Liver (tissue), 9 donors: ENCODE measurements around the gene FRMD1. TPM values are rescaled to one million over a fixed set of nuclear protein-coding genes. Genes with fewer than 3 reads are reported as not detected.

Experiments used
- DNase-seq: peaks from one replicate; pipeline ENCODE4 v3.0.0-alpha.2; 2017; ENCODE audit warnings: low spot score
- H3K27ac ChIP-seq, 2 donors: one replicate each; pipeline ENCODE4 v1.7.0; 2013; ENCODE audit warnings: inconsistent platforms in 2 of 2, low read length in 2 of 2, control low read depth in 1 of 2, low read depth in 1 of 2, mild to moderate bottlenecking in 1 of 2
- H3K27me3 ChIP-seq, 4 donors: one replicate each; pipeline versions ENCODE4 v1.6.1 to v1.7.0; 2013; ENCODE audit warnings: low read length in 3 of 4, inconsistent platforms in 1 of 4, mild to moderate bottlenecking in 1 of 4, moderate library complexity in 1 of 4; ENCODE audit not compliant: control insufficient read depth in 4 of 4, insufficient read depth in 4 of 4
- H3K36me3 ChIP-seq, 4 donors: one replicate each; pipeline versions ENCODE4 v1.6.1 to v1.7.0; 2013; ENCODE audit warnings: low read length in 3 of 4, mild to moderate bottlenecking in 3 of 4, low read depth in 1 of 4, moderate library complexity in 1 of 4; ENCODE audit not compliant: control insufficient read depth in 4 of 4, insufficient read depth in 3 of 4
- H3K4me1 ChIP-seq, 4 donors: one replicate each; pipeline versions ENCODE4 v1.6.1 to v1.7.0; 2013; ENCODE audit warnings: low read length in 3 of 4, mild to moderate bottlenecking in 3 of 4, moderate library complexity in 1 of 4; ENCODE audit not compliant: control insufficient read depth in 4 of 4, insufficient read depth in 4 of 4
- H3K4me3 ChIP-seq, 3 donors: one replicate each; pipeline versions ENCODE4 v1.6.1 to v1.7.0; 2013; ENCODE audit warnings: low read length in 3 of 3, control low read depth in 1 of 3, low read depth in 1 of 3, mild to moderate bottlenecking in 1 of 3
- H3K9ac ChIP-seq, 2 donors: one replicate each; pipeline ENCODE4 v1.7.0; 2013; ENCODE audit warnings: low read length in 2 of 2, mild to moderate bottlenecking in 2 of 2, moderate library complexity in 2 of 2, control low read depth in 1 of 2, low read depth in 1 of 2
- H3K9me3 ChIP-seq, 4 donors: one replicate each; pipeline versions ENCODE4 v1.6.1 to v1.7.0; 2013; ENCODE audit warnings: low read length in 3 of 4; ENCODE audit not compliant: control insufficient read depth in 4 of 4
- ATF3 ChIP-seq: IDR thresholded peaks from 2 replicates; pipeline ENCODE4 v1.6.1; 2016; ENCODE audit warnings: antibody characterized with exemption
- CTCF ChIP-seq: fragments of 150-350 bp; IDR thresholded peaks from 2 replicates; pipeline ENCODE4 v1.5.1; 2017; ENCODE audit warnings: improper control_type of control experiment, low read depth, low read length; ENCODE audit not compliant: missing input control
- EGR1 ChIP-seq, 2 donors: IDR thresholded peaks; 2 replicates each; pipeline ENCODE4 v1.6.1; 2016 to 2018; ENCODE audit warnings: antibody characterized with exemption in 2 of 2, low read depth in 2 of 2
- FOXA1 ChIP-seq: IDR thresholded peaks from 2 replicates; pipeline ENCODE4 v1.6.1; 2016; ENCODE audit warnings: antibody characterized with exemption
- FOXA2 ChIP-seq: IDR thresholded peaks from 2 replicates; pipeline ENCODE4 v1.6.1; 2016; ENCODE audit warnings: antibody characterized with exemption
- GABPA ChIP-seq, 2 donors: IDR thresholded peaks in 1 of 2; conservative IDR thresholded peaks in 1 of 2; 2 replicates each; pipeline ENCODE4 v1.6.1; 2016; ENCODE audit warnings: antibody characterized with exemption in 2 of 2, mild to moderate bottlenecking in 1 of 2, moderate library complexity in 1 of 2
- HNF4A ChIP-seq, 2 donors: conservative IDR thresholded peaks; 2 replicates each; pipeline ENCODE4 v1.6.1; 2016; ENCODE audit warnings: antibody characterized with exemption in 2 of 2, mild to moderate bottlenecking in 2 of 2
- HNF4G ChIP-seq: IDR thresholded peaks from 2 replicates; pipeline ENCODE4 v1.6.1; 2016; ENCODE audit warnings: antibody characterized with exemption
- MAX ChIP-seq: IDR thresholded peaks from 2 replicates; pipeline ENCODE4 v1.6.1; 2016; ENCODE audit warnings: antibody characterized with exemption
- NR2F2 ChIP-seq: IDR thresholded peaks from 2 replicates; pipeline ENCODE4 v1.6.1; 2016; ENCODE audit warnings: antibody characterized with exemption
- RAD21 ChIP-seq, 2 donors: IDR thresholded peaks; 2 replicates each; pipeline ENCODE4 v1.6.1; 2016; ENCODE audit warnings: antibody characterized with exemption in 2 of 2, mild to moderate bottlenecking in 2 of 2
- REST ChIP-seq: IDR thresholded peaks from 2 replicates; pipeline ENCODE4 v1.6.1; 2016; ENCODE audit warnings: antibody characterized with exemption, mild to moderate bottlenecking
- SP1 ChIP-seq: IDR thresholded peaks from 2 replicates; pipeline ENCODE4 v1.6.1; 2018; ENCODE audit warnings: antibody characterized with exemption, mild to moderate bottlenecking
- TAF1 ChIP-seq: conservative IDR thresholded peaks from 2 replicates; pipeline ENCODE4 v1.6.1; 2016; ENCODE audit warnings: antibody characterized with exemption, mild to moderate bottlenecking
- YY1 ChIP-seq: IDR thresholded peaks from 2 replicates; pipeline ENCODE4 v1.6.1; 2016; ENCODE audit warnings: antibody characterized with exemption, mild to moderate bottlenecking
- ZBTB33 ChIP-seq: IDR thresholded peaks from 2 replicates; pipeline ENCODE4 v1.6.1; 2016; ENCODE audit warnings: antibody characterized with exemption
- WGBS: extraction: QIAGEN DNeasy Blood & Tissue Kit; methylation state at CpG from one replicate; pipeline ENCODE4 v1.1.7; 2013; 5-methylcytosine and 5-hydroxymethylcytosine counted together
- polyA plus RNA-seq, 2 donors: library from polyadenylated mRNA; stranded (reverse) in 1 of 2; unstranded in 1 of 2; fragments of 200-250 nt in 1 of 2; fragments of >200 nt in 1 of 2; fragmentation: Nextera tagmentation in 1 of 2; extraction: Ambion mirVana in 1 of 2; gene quantifications; one replicate each; pipeline versions ENCODE4 v1.2.1 to v1.2.3, GENCODE V29; 2013 to 2015
- total RNA-seq, 2 donors: library from RNA; depleted of rRNA; stranded (reverse); fragments of >200 nt; gene quantifications; one replicate each; pipeline ENCODE4 v1.2.3, GENCODE V29; 2014
- donor health status: healthy.
- donor health status: healthy.
- donor health status: healthy.
- donor health status: healthy.
- donor health status: healthy.

Gene FRMD1
- total and polyA plus RNA-seq, 4 donors: 0.04 to 0.17 (median 0.12) TPM

GRCh38 chr6:168072261-168072660 is 6.8 kb downstream of the FRMD1 start:
- H3K9me3 ChIP-seq: no peaks in the 10 kb centered on the region
- 94% methylated on average over 24 of the region's 24 CpGs for WGBS
- no peaks in the 10 kb centered on the region for H3K36me3 ChIP-seq
- H3K27me3 ChIP-seq: no peaks in the 10 kb centered on the region
- no peak overlapping the region for H3K4me3 ChIP-seq
- DNase-seq: no peak
- H3K9ac ChIP-seq: no peak overlapping the region
- TF ChIP-seq EGR1 (IDR thresholded peaks at IDR 0.05; ENCODE audit: low read depth in 2 of 2) (no peak), YY1 (no peak), RAD21 (IDR thresholded peaks at IDR 0.05) (no peak), HNF4A (conservative IDR thresholded peaks at IDR 0.05) (no peak), FOXA1 (no peak), GABPA (IDR thresholded peaks at IDR 0.05 in 1 of 2, conservative IDR thresholded peaks at IDR 0.05 in 1 of 2) (no peak), FOXA2 (no peak), CTCF (no peak), SP1 (no peak), TAF1 (no peak), MAX (no peak), NR2F2 (no peak)
- no peaks in the 10 kb centered on the region for H3K4me1 ChIP-seq
- H3K27ac ChIP-seq: no peak overlapping the region

GRCh38 chr6:168071620-168072019 is 7.4 kb downstream of the FRMD1 start:
- H3K27ac ChIP-seq: no peak overlapping the region
- no peaks in the 10 kb centered on the region for H3K9me3 ChIP-seq
- no peak overlapping the region for H3K4me3 ChIP-seq
- H3K4me1 ChIP-seq: no peaks in the 10 kb centered on the region
- WGBS: 68% methylated on average over 9 of the region's 9 CpGs
- no peaks in the 10 kb centered on the region for H3K36me3 ChIP-seq
- TF ChIP-seq SP1: no peak
- TF ChIP-seq EGR1 (IDR thresholded peaks at IDR 0.05; ENCODE audit: low read depth in 2 of 2): no peak
- no peak for TF ChIP-seq MAX
- no peak for TF ChIP-seq FOXA2
- TF ChIP-seq TAF1: no peak
- TF ChIP-seq HNF4G: no peak
- no peak overlapping the region for H3K9ac ChIP-seq
- DNase-seq: no peak
- H3K27me3 ChIP-seq: no peaks in the 10 kb centered on the region

GRCh38 chr6:168070804-168071203 is 8.2 kb downstream of the FRMD1 start:
- no peak overlapping the region for H3K27ac ChIP-seq
- no peaks in the 10 kb centered on the region for H3K4me1 ChIP-seq
- no peak overlapping the region for H3K4me3 ChIP-seq
- no peaks in the 10 kb centered on the region for H3K27me3 ChIP-seq
- no peak for DNase-seq
- H3K9me3 ChIP-seq: no peaks in the 10 kb centered on the region
- H3K9ac ChIP-seq: no peak overlapping the region
- WGBS: 89% methylated on average over 7 of the region's 7 CpGs
- H3K36me3 ChIP-seq: no peaks in the 10 kb centered on the region
- TF ChIP-seq MAX (no peak), SP1 (no peak), TAF1 (no peak), GABPA (IDR thresholded peaks at IDR 0.05 in 1 of 2, conservative IDR thresholded peaks at IDR 0.05 in 1 of 2) (no peak), ZBTB33 (no peak), ATF3 (no peak), RAD21 (IDR thresholded peaks at IDR 0.05) (no peak), YY1 (no peak), REST (no peak), HNF4A (conservative IDR thresholded peaks at IDR 0.05) (no peak), CTCF (no peak), NR2F2 (no peak), EGR1 (IDR thresholded peaks at IDR 0.05; ENCODE audit: low read depth in 2 of 2) (no peak), FOXA1 (no peak)
